BE2C (cell line): ENCODE measurements around the gene TFDP1.

Experiments used
- DNase-seq: peaks from one replicate; pipeline ENCODE4 v3.0.0-alpha.2; 2020
- H3K27me3 ChIP-seq: fragments of 250-450 bp; sonication (Bioruptor Pico); 2 replicates; pipeline ENCODE4 v1.5.1; 2020; ENCODE audit warnings: mild to moderate bottlenecking
- H3K36me3 ChIP-seq: fragments of 250-450 bp; sonication (Bioruptor Pico); 2 replicates; pipeline ENCODE4 v1.5.1; 2020; ENCODE audit warnings: mild to moderate bottlenecking
- H3K4me1 ChIP-seq: fragments of 250-450 bp; sonication (Bioruptor Pico); 2 replicates; pipeline ENCODE4 v1.5.1; 2020
- H3K4me3 ChIP-seq: 2 replicates; pipeline ENCODE4 v1.5.1; 2011; ENCODE audit warnings: low read depth, low read length
- H3K9me3 ChIP-seq: fragments of 250-450 bp; sonication (Bioruptor Pico); 2 replicates; pipeline ENCODE4 v1.5.1; 2020
- TF ChIP-seq, protein P1 (sequence below): IDR thresholded peaks from 2 replicates; pipeline ENCODE4 v1.5.1; 2012; ENCODE audit warnings: mild to moderate bottlenecking, low read depth, low read length

TFDP1 gene

DNA sequence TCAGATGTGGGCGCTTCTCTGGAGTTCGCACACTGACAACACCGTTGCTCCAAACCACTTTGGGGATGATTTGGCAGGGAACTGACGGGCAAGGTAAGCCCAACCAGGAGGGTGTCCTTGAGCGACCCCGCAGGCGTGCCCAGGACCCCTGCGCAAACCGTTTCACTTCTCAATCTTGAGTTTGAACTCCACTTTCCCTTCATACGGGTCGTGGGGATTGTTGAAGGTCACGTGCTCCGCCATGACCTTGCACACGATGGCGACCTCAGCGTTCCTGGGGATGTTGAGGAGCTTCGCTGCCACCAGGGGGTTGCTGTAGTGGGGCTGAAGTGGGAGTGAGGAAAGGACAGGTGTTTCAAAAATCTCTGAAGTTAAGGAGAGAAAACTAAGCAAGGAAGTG lies 64.7 kb downstream of the TFDP1 start:
- peak; percentile 4 for DNase-seq
- TF ChIP-seq, protein P1, sequence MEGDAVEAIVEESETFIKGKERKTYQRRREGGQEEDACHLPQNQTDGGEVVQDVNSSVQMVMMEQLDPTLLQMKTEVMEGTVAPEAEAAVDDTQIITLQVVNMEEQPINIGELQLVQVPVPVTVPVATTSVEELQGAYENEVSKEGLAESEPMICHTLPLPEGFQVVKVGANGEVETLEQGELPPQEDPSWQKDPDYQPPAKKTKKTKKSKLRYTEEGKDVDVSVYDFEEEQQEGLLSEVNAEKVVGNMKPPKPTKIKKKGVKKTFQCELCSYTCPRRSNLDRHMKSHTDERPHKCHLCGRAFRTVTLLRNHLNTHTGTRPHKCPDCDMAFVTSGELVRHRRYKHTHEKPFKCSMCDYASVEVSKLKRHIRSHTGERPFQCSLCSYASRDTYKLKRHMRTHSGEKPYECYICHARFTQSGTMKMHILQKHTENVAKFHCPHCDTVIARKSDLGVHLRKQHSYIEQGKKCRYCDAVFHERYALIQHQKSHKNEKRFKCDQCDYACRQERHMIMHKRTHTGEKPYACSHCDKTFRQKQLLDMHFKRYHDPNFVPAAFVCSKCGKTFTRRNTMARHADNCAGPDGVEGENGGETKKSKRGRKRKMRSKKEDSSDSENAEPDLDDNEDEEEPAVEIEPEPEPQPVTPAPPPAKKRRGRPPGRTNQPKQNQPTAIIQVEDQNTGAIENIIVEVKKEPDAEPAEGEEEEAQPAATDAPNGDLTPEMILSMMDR, result no peak

DNA sequence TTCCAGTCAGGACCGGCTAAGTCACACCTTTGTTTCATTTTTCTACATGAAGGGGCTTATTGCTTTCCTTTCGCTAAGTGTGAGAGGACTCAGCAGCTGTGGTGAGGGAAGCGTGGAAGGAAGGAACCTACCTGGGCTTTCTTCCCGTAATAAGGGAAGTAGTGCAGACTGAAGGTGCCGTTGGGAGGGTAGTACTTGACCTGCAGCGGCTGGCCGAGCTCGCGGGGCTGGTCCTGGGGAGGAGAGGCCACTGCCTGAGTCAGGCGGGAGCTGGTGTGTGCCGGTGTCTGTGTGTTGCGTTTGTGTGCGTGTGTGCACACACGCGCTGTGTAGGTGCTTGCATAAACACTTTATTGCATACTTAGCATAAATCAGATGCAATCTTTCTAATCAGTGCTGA lies 65.7 kb downstream of the TFDP1 start:
- H3K4me1 ChIP-seq, result peaks cover 10% of the 10 kb centered on the region
- no peaks in the 10 kb centered on the region for H3K9me3 ChIP-seq
- no peaks in the 10 kb centered on the region for H3K27me3 ChIP-seq
- TF ChIP-seq, protein P1, result no peak
- peaks cover 5% of the 10 kb centered on the region; the same call in 1 of the 2 replicates for H3K36me3 ChIP-seq
- peak; percentile 6 for DNase-seq
- H3K4me3 ChIP-seq, result no peak overlapping the region

More for the DNA sequence above, 64.7 kb downstream of the TFDP1 start:
- peaks cover 11% of the 10 kb centered on the region for H3K36me3 ChIP-seq
- no peaks in the 10 kb centered on the region for H3K9me3 ChIP-seq
- peaks cover 10% of the 10 kb centered on the region for H3K4me1 ChIP-seq
- no peak overlapping the region for H3K4me3 ChIP-seq
- no peaks in the 10 kb centered on the region for H3K27me3 ChIP-seq

DNA sequence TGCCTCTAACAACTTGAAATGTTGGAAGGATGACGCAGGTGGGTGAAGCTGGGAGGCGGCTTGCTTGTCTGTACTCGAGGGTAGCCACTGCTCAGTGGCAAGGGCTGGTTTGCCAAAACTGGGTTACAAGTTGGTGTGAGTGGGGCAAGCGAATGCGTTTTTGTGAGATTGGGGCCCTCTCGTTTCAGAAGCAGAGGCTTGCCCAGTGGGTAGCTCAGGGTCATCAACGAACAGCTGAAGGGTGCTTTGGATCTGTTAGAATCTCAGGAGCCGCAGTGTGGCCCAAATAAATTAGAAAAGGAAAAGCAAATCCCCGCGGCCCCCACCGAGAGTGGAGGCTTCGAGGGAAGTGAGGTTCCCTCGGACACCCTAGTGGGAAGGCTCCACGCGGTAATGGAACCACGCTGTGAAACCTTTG lies 66.2 kb downstream of the TFDP1 start:
- no peak overlapping the region for H3K4me3 ChIP-seq
- DNase-seq, result peak; percentile 4
- H3K9me3 ChIP-seq, result no peaks in the 10 kb centered on the region
- TF ChIP-seq, protein P1, result no peak
- peaks cover 10% of the 10 kb centered on the region for H3K4me1 ChIP-seq
- H3K27me3 ChIP-seq, result no peaks in the 10 kb centered on the region
- peaks cover 5% of the 10 kb centered on the region; the same call in 1 of the 2 replicates for H3K36me3 ChIP-seq

DNA sequence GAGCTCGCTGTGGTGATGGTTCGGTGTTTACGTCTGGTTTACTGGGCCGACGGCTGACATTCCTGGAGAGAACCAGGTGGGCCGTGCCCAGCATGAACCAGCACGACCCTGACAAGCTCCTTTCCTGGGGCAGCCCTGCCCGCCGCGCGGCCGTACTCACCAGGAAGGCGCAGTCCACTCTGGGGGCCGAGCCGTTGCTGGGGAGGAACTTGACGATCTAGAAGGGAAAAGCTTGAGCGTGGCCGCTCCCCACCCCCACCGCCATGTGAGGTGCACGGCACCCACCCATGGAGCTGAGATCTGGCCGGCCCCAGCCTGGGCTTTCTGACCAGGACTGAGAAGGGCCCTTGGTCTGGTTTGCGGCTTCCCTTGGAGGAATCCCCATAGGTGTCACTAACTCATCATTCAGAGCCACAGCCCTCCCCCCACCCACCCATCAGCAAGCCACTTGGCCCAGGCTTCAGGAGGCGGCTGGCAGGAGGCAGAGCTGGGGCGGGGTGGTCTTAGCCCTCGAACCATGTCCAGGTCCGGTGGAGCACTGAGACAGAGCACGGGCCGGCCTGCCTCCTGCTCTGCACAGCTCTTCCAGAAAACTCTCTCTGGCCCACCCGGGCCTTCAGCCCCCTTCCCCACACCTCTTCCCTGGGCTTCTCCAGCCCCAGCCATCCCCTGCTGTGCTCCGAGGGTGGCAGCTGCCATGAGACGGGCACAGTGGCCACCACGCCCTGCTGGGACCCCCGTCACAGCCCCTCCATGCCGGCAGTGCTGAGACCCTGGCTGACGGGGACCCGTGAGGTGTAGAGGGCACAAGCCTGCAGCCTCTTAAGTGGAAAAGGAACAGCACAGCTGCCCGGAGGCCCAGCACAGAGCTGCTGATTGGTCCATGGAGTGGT lies 67.2 kb downstream of the TFDP1 start:
- no peaks in the 10 kb centered on the region for H3K9me3 ChIP-seq
- TF ChIP-seq, protein P1, result no peak
- DNase-seq, result peak; percentile 9
- peaks cover 10% of the 10 kb centered on the region for H3K4me1 ChIP-seq
- peaks cover 5% of the 10 kb centered on the region; the same call in 1 of the 2 replicates for H3K36me3 ChIP-seq
- no peak overlapping the region for H3K4me3 ChIP-seq
- no peaks in the 10 kb centered on the region for H3K27me3 ChIP-seq

DNA sequence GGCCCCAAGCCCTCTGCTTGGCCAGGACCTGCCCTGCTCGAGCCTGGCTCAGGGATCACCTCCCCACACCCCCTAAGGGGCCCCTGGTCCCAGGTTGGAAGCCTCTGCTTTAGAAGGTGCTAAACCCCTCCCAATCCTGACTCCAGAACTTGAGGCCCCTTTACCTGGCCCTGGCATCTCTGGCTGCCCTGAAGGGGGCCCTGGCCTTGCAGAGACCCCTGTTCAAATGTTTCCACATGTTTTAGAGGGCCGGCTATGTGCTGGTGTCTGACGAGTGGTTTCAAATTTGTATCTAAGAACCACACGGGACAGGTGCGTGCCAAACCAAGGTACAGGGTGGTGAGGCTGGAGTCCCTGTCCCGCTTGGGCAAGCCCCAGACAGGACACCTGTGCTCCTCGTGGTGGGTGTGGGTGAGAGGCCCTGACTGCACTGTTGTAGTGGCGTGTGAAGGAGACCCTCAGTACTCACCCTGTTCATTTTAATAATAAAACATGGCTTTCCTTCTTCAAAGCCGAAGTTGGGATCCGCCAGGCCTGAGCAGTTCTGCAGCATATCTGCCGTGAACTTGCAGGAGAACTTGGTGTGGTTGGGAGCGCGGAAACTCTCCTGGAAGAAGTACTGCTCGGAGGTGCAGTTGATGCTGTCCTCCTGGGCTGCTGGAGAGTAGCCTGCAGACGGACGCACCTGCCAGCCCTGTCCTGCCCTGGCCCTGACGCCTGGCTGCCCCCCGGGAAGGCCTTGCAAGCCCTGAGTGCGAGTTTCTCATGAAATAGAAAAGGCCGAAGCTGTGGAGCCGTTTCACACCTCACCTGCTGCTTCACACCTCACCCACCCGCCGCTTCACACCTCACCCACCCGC lies 68.1 kb downstream of the TFDP1 start:
- Histone ChIP-seq H3K36me3 (no peaks in the 10 kb centered on the region), H3K27me3 (no peaks in the 10 kb centered on the region), H3K9me3 (no peaks in the 10 kb centered on the region), H3K4me3 (no peak overlapping the region), H3K4me1 (peaks cover 8% of the 10 kb centered on the region)
- TF ChIP-seq, protein P1, result no peak
- peak; percentile 5 for DNase-seq
